Stimulated activated CD8-positive, alpha-beta memory T cell treated with anti-CD3 and anti-CD28 coated beads, Interleukin-15, amount 100 ng/mL, for 24 hours (primary cell): ENCODE measurements around the gene SUSD2.
"Not testable (repeated sequence)": the region's sequence is repeated elsewhere in the genome, so short reads cannot be mapped to it uniquely, and the experiment has no call there.

Experiments used
- DNase-seq: peaks from one replicate; pipeline ENCODE4 v3.0.0-alpha.2; 2020; ENCODE audit warnings: low read depth

Gene SUSD2, protein sequence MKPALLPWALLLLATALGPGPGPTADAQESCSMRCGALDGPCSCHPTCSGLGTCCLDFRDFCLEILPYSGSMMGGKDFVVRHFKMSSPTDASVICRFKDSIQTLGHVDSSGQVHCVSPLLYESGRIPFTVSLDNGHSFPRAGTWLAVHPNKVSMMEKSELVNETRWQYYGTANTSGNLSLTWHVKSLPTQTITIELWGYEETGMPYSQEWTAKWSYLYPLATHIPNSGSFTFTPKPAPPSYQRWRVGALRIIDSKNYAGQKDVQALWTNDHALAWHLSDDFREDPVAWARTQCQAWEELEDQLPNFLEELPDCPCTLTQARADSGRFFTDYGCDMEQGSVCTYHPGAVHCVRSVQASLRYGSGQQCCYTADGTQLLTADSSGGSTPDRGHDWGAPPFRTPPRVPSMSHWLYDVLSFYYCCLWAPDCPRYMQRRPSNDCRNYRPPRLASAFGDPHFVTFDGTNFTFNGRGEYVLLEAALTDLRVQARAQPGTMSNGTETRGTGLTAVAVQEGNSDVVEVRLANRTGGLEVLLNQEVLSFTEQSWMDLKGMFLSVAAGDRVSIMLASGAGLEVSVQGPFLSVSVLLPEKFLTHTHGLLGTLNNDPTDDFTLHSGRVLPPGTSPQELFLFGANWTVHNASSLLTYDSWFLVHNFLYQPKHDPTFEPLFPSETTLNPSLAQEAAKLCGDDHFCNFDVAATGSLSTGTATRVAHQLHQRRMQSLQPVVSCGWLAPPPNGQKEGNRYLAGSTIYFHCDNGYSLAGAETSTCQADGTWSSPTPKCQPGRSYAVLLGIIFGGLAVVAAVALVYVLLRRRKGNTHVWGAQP

DNA sequence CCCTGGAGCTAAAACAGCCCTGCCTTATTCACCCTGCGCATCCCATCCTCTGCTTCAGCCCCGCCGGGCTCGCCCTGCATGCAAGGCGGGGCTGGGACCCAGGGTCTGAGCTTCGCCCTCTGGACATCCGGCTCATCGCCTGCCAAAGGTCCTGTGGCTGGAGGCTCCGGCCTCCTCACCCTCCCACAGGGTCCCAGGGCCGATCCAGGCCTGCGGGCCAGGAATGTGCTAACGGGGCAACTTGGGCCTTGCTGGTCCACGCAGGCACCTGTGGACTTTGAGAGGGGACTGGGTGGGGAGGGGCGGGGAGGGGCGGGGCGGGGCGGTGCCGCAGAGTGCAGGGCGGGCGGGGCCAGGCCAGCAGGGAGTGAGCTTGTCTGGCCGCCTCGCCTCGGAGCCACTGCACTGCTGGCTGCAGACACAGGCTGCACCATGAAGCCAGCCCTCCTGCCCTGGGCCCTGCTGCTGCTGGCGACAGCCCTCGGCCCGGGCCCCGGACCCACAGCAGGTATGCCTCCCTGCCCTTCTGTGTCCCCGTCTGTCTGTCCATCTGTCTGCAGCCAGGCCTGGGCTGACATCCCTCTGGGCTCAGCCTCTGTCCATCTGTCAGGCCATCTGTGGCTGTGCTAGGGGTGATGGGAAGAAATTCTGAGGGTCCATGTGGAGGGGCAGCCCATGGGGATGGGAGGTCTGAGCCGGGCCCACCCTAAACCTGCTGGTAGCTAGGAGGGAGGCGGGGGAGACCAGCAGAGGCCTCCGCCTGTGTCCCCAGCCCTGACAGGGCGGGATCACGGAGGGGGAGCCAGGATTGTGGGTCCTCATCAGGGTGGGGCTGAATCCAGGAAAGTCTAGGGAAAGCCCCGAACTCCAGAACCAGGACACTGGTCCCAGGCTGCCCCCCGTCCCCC, at the start of gene SUSD2:
TSS of gene SUSD2 (plus strand) at position 400 of the 908 bp plus-strand sequence. CDS start at position 433, 33 bp downstream.
- no peak for DNase-seq

DNA sequence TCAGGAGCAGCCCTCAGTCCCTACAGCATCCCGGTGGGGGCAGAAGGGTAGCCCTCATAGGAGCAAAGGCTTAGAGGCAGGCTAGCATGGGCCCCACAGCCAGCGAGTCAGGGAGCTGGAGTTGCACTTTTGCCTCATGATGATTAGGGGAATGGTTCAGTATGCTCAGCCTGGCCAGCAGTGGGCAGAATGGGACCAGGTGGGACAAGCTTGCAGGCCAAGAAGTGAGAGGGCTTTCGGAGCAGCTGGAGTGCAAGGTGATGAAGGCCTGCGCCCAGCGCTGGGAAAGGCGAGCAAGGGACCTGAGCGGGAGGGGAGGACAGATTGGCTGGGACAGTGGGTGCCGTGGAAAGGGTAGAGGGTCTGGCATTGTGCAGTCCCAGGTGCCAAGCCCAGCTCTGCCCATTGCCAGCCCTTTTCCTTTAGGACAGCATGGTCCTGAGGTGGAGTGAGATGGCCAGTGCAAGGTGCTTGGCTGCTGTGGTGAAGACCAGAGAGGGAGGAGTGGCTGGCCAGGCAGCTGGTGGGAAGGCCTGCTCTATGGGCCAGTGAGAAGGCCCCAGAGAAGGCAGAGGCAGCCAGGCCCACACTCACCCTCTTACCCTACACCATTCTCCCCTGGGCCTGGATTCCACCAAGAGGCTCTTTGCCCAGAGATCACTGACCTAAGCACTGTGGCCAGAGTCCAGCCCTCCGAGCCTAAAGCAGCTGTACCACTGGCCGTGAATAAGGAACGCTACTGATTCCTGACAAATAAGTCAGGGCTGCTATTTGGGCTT, 47.9 kb upstream of the SUSD2 start:
- DNase-seq = no peak

DNA sequence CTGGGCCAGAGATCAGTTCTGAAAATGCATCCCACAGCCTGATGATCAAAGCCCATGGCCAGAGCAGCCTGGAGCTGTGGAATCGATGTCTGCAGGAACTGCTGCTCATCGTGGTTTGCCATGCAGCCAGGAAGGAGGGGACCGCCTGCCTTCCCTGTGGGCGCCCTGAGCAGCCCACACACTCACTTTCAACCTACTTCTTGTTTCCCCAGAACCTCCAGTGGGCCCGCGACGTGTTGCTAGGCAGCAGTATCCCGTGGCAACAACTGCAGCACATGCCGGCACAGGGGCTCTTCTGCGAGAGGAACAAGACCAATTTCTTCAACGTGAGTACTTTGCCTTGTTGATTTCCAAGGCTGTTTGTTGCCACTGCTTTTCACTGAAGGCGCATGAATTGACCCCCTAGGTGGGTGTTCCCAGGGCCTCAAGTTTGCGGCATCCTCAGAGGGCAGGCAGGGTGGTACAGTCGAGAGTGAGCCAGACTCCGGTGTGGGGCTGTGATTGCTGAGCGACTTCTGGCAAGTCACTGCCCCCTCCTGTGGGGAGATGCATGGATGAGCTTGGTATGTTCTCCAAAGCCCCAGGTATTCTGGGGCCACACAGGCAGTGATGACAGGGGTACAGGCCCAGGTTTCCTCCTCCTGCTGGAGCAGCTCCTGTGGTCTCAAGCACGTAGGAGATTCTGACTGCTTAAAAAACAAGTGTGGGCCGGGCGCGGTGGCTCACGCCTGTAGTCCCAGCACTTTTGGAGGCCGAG, 47.0 kb upstream of the SUSD2 start:
- DNase-seq = no peak

DNA sequence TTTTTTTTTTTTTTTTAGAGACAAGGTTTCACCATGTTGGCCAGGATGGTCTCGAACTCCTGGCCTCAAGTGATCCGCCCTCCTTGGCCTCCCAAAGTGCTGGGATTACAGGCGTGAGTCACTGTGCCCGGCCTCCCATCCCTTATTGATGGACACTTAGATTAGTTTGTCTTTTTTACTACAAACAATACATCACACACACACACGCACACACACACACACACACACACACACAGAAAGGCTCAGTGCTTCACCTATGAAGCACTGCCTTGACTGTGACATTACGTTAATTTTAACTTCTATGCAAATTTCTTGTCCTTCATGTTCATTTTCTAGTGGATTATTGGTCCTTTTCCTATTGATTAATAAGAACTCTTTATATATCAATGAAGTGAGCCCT, 44.8 kb upstream of the SUSD2 start:
- DNase-seq = not testable (repeated sequence)

DNA sequence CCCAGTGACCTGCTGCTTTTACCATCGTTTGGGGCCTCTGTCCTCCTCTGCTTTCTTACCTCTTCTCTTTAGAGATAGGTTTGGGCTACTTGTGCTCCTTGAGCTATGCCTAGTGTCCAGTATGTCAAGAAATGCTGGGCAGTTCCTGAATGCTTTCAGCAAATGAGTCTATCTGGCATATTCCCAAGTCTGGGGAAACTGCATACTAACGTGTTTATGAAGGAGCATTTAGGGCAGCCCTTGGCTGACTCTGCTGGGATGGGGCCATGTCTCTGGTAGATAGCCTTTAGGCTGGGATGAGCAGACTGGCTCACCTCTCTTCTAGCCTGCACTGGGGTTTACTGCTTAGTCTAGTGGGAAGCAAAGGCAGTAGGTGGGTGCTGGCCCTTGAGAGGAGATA, 43.7 kb upstream of the SUSD2 start:
- no peak for DNase-seq

DNA sequence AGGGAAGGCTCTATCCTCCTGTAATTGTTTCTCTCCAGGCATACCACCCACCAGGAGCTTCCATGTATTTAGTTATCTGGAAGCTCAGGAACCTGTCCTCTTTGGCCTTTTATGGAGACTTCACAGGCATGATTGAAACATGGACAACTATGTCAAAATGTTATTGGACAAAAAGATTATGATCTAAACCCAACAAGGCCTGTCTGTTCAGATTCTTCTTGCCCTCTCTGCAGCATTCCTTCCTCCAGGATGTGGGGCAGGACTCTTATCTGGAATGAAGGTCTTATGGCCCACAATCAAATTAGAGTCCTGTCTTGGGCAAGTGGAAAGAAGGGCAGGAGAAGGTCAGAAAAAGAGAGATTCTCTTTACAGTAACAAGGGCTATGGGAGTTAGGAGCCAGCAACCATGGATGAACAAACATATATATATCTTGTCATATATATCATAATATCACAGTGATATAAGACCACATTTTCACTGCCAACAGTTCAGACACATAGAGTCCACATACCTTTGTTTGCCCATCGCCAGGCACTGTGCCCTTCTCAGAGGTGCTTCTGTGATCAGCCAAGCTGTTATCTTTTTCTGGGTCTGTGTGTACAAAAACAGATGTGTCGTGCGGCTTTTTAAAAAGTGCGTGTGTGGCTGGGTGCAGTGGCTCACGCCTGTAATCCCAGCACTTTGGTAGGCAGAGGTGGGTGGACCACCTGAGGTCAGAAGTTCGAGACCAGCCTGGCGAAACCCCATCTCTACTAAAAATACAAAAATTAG, 42.5 kb upstream of the SUSD2 start:
- DNase-seq = no peak

DNA sequence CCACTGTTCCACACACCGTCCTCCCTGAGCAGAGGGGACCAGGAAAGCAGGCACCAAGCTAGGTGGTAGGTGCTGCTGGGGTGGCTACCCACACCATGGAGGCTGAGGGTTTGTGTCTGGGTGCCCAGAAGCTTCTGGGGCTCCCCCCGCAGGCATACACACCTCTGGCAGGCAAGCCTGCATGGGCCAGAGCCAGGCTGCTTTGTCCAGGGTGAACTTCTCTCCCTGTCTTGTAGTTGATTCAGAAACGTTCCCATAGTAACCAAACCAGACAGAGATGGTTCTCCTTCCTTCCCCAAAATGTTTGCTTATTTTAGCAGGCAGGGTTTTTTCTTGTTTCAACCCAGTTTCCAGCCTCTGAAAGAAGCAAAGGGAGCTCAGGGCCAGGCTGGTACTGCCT, 40.9 kb upstream of the SUSD2 start:
- DNase-seq = no peak

DNA sequence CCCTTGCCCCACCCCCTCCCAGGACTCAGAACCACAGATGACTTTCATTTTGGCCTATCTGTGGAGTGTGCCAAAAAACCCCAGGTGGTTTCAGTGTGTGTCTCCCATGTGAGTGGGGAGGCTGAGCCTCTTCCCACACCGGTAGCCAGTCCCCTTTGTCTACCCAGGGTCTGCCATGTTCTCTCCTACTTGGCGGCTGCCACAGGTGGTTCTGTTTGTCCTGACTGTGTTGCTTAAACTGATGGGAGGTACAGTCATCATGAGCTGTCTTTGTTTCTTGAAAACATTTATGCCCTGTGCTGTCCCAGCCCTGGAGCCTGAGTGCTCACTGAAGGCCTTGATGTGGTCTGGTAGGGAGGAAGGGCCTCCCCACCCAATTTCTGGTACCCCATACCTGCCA, 39.7 kb upstream of the SUSD2 start:
- DNase-seq = no peak

DNA sequence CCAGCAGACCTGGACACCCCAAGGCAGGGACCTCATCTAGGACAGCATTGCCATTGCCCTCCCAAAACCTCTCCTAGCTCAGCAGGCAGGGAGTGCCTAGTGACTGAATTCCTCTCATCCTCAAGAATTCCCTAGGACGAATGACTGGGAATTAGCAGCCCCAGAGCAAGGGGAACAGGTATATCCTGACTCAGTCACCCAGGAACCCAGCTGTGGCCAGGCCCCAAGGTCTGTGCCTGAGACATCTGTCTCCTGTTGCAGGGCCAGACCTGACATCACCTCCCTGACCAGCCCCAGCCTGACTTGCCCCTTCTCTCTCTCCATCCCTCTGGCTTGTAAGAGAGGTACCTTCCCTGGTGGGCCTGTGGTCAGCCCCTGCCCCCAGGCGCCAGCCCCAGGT, 39.0 kb upstream of the SUSD2 start:
- no peak for DNase-seq

DNA sequence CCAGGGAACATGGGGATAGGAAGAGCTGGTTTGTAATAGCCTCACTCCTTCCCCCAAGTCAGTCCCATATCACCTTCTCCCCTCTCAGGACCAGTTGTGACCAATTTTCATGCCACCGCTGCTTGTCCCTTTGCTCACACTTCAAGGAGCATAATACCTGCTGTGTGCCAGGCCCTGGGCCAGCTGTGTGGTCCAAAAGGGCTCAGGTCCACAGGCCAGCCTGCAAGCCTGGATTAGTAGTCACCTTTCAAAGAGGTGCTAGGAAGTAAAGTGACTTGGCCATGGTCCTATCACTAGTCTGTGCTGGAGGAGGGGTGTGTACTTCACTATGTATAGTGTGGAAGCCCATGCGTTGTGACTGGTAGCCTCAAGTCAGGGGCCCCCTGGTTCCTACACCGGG, 38.5 kb upstream of the SUSD2 start:
- DNase-seq = no peak

DNA sequence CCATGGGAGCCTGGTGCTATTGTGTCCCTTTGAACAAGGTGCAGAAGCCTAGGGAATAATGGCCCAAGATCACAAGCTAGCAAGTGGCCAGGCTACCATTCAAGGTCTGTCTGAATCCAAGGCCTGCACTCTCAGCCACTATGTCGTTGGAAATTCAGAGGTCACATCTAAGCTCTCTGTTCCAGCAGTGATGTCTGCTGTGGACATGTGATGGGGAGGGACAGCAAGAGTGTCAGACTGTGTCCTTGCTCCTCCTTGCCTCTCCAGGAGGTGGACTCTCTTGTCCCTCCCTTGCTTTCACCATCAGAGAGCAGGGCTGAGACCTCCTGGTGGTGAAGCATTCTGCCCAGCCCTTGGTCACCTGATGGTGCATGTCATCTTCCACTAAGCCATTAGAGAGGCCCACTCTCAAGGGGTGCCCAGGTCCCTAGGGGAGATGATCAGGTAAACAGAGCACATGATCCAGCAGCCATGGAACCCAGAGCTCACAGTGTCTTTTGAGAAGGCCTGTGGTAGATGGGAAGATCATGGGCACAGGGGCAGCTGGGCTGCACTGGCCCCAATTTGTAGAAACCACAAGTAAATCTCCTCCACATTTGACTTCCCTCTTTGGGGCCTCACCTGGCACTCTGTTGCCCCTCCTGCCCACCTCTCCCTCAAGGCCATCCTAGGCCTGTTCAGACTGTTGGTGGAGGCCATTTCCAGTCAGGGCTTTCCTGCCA, 37.1 kb upstream of the SUSD2 start:
- DNase-seq = no peak

DNA sequence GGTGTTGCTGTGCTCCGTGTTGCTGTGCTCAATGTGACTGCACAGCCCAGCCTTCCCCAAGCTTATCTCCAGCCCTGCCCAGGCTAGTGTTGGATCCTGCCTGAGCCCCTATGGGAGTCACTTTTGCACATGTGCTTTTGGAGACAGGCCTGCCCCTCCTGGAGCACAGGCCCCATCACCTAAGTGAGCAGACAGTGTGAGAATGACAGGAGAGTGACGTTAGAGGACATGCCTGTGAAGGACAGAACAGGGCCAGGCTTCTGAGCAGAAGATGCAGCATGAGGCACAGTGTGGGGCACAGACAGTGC, 36.6 kb upstream of the SUSD2 start:
- DNase-seq = no peak

DNA sequence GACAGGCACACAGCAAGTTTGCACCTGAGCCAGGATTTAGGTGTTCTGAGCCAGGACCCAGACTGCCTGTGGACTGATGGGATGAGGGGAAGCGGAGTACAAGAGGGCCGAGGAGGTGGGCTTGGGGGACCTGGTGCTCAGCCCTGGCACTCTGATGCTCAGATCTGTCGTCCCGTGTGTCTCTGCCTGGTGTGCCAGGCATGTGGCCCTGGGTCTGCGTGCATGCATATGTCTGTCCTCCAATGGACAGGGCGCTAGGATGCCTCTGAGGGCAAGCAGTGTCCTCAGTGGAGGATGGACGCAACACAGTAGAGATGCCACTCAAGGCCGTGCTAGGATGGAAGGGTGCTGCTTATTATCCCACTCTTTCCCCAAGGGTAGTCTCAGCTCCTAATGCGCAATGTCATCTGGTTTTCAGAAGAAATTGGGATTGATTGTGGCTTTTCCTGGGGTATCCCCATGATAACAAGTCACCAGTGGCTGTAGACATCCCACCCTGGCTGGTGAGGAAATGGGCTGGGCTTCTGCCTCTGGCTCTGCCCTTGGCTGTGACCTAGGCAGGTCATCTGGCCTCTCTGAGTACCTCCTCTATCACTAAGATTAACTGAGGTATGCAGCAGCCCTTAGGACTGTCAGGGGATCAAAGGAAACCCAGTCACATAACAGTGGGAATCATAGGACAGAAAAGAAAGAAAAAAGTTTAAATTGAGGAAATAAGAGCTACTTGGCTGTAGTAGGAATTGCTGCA, 35.7 kb upstream of the SUSD2 start:
- DNase-seq = no peak

DNA sequence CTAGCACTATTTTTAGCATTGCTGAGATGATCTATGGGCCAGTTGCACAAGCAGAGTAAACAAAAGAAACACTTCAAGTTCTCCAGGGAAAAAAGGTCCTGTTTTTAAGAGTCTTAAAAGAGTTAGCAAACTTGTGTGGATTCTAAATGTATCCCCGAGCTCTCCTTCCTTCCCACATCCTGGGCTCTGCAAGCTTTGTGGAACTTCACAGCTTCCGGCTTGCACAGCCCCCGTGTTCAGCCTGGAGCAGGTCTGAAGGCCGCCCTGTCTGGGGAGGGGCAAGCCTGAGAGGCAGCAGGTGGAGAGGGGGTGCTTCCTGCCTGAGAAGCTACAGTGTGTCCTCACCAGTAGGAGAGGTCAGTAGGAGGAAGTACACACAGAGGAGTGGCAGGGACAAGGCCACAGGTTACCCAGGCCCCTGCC, 35.1 kb upstream of the SUSD2 start:
- no peak for DNase-seq

DNA sequence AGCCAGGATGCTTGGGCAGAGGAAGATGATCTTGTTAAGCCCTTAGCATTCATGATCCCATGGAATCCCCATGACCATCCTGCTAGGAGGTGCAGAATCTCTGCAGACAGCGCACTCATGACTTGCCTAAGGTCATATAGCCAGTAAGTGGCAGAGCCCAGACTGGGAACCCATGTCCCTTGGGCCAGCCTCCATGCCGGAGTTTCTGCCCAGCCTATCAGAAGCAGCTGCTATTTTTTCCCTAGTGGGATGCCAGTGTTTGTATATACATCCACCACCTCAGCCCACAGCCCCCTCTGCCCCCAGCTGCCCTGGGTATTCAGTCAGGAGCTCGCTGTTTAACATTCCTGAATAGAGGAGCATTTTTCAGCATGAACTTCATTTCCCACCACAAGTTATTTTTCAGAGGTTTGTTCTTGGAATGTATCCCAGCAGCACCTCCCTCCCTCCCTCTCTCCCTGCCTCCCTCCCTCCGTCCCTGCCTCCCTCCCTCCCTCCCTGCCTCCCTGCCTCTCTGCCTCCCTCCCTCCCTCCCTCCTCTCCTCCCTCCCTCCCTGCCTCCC, 34.4 kb upstream of the SUSD2 start:
- DNase-seq = no peak

DNA sequence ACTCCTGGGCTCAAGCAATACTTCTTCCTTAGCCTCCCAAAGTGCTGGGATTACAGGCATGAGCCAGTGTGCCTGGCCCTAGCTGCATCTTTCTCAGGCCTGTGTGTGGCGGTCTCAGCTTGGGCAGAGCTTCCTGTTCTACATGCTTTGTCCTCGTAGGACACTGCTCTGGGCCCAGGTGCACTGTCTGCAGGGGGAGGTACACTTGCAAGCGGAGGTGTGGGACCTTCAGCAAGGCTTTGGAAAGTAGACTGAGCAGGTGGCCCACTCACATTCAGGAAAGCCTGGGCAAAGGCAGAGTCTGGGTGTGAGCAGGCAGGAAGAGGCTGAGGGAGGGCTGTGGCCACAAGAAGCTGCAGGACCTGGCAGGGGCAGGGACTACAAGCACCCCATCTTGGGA, 33.6 kb upstream of the SUSD2 start:
- DNase-seq = no peak

DNA sequence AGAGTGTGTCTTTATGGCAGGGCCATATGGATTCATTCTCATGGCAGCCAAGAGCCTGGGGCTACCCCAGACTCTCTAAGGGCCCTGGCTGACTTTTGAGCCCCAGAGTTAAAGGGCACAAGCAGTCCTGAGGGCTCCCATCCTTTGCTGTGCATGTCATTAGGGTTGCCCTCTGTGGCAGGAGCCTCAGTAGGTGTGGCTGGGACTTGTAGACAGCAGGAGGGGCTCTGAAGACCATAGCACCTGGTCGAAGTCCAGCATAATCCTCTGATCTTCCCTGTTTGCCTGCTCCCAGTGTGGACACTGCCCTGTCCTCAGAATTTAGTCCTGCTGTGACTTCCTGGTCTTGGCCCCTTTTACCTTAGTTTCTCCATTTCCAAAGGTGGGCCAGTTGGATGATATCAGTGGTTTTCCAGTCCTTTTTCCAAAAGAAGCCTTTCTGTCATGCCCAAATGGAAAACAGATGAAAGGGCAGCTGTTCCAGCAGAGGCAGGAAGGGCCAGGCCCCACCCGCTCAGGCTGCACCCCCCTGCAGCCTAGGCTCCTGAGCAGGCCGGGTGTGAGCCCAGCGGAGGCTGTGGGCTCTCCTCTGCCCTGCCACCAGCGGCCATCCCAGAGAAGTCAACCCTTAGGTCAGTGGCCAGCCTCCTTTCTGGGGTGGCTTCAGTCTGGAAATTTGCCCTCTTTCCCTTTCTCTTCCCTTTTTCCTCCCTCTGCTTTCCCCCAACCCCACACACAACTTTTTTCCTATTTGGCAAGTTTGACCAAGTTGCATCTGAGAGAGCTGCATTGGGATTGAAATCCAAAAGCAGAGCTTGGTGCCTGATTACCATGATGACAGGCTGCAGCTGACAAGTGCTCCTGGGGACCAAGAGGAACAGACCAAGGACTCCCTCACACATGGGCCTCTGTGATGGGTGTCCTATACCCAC, 32.8 kb upstream of the SUSD2 start:
- DNase-seq = no peak
